NOMO-1 treated with dmso at 0.1 percent for 144 hours (cell line): ENCODE data around the gene WASF2.
"Not testable (repeated sequence)": the region's sequence is repeated elsewhere in the genome, so short reads cannot be mapped to it uniquely, and the experiment has no call there.

ENCODE experiments used
- DNase-seq: peaks from one replicate; lab custom pipeline; 2025; ENCODE audit not compliant: unreplicated experiment; lab: John Stamatoyannopoulos, UW

Gene WASF2

GRCh38 chr1:27521861-27522431 lies 32.0 kb upstream of the WASF2 start:
- no peak for DNase-seq

- DNase-seq = no peak
Measured at GRCh38 chr1:27521336-27521831, 31.4 kb upstream of the WASF2 start.

- no peak for DNase-seq
Measured at GRCh38 chr1:27520651-27521050, 30.7 kb upstream of the WASF2 start.

DNA sequence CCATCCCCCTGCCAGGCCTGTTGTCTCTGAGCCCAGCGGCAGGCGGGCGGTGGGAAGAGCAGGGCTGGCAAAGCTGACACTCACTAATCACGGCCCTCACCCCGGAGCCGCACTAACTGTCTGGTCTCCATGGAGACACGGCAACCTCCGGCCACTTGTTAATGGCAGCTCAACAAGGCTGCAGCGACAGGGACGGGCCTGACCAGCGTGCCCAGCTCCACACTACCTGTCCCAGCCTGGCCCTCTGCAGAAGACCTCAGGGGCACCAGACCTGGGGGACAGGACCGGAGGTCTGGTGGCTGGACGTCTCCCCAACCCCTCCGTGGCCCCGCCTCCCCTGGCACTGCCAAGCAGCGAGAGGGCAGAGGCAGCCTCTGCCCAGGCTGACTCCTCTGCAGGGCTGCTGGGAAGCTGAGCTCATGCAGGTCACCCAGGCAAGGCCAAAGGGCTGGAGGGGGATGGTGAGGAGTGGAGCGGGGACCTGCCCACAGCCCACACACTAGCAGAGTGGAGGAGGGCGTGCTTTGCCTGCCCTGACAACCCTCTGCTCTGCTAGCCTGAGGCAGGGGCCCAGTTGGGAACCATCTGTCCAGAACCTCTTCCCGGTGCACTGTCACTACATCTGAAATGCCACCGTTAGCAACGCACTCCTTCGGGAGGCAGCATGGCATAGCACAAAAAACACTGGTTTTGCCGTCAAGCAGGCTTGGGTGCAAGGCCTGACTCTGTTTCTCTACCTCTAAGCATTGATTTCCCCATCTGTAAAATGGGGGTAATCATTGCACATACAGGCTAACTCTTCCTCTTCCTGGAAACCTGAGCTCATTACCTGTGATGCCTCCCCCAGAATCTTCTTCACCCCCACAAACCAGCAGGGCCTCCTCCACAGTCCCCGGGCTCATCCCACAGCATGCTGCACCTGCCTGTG lies 29.6 kb upstream of the WASF2 start:
- DNase-seq = no peak

DNA sequence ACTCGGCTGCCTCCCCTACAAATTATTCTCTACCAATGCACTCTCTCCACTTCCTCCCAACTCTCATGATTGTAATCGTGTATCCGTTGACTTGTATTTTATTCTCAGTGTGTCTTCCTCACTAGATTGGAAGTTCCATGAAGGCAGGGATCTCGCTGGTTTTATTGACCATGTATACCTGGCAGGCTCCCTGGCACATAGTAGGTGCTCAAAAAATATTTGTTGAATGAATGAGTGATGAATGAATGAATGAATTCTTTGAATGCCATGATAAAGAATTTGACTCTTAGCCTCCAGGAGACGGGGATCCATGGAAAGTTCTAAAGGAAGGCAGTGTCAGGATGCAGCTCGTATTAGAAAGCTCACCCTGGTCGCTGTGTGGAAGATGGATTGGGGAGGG lies 28.8 kb upstream of the WASF2 start:
- no peak for DNase-seq

GRCh38 chr1:27517907-27518718 lies 28.1 kb upstream of the WASF2 start:
- DNase-seq = no peak

- no peak for DNase-seq
Measured at GRCh38 chr1:27517301-27517700, 27.3 kb upstream of the WASF2 start.

DNA sequence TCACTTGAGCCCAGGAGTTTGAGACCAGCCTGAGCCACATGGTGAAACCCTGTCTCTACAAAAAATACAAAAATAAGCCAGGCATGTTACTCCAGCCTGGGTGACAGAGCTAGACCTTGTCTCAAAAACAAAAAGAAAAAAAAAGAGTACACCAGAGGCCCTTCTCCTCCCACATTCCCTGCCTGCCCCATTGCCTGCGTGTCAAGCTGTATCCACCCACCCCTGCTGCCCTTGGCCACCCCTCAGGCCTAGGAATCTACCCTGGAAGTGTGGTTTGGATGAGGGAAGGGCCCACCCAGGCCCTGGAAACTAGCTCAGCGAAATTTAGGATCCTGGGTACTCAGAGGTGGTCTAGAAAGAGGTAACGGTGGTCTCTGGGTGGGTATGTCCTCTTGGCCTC lies 25.7 kb upstream of the WASF2 start:
- DNase-seq = no peak

GRCh38 chr1:27513958-27514357 lies 24.0 kb upstream of the WASF2 start:
- DNase-seq = no peak

DNA sequence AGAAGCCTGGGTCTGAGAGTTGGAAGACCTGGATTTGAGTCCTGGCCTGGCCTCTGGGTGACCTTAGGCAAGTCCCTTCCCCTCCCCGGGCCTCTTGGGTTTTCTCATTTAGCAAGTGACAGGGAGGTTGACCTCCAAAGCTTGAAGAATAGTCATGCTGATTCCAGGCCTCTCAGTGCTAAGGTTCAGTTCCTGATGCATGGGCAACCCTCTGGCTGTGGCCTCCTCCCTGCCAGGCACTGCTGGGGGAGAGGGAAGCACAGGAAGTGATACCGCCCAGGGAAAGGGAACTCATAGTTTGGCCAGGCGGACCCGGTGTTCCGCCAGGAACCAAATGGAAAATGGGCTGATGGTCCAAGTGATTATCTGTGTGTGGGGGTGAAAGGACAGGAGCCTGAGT lies 23.6 kb upstream of the WASF2 start:
- no peak for DNase-seq

DNA sequence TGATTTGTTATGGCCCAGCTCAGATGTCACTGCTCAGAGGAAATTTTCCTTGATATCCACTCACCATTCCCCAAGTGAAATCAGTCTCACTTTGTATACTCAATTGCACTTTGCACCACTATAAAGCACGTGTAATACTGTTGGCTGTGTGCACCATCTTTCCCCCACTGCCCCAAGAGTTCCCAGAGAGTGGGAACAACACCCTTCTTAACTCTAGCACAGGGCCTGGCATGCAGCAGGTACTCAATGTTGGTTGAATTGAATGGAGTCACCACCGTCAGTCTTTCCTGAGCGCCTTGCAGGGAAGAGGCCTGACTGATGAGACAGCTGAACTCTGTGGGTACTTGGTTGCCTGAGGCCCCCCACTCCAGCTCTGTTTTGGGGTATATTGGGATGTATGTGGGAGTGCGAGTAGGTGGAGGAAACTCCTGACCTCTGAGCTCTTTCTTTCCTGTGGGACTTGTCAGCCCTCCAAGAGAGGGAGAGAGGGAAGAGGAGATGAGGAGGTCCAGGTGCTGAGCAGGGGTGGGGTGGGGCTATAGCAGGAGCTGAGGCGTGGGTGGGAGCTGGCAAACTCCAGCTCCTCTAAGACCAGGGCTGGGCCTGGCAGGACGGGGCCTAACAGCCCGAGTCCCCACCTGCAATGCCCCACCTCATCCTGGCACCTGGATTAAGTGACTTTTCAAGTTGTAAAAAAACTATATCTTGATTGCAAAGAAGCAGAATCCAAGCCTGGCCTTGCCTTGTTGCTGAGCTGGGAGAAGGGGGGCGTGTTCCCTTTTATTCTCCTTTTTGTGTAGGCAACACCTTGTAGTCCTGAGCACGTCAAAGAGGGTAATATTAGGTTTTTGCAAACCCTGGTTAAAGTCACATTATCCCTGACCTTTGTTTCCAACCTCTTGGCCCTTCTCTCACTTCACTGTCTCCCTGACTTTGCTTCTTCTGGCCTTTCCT lies 19.4 kb upstream of the WASF2 start:
- DNase-seq = no peak

GRCh38 chr1:27507960-27508665 lies 18.1 kb upstream of the WASF2 start:
- no peak for DNase-seq

DNA sequence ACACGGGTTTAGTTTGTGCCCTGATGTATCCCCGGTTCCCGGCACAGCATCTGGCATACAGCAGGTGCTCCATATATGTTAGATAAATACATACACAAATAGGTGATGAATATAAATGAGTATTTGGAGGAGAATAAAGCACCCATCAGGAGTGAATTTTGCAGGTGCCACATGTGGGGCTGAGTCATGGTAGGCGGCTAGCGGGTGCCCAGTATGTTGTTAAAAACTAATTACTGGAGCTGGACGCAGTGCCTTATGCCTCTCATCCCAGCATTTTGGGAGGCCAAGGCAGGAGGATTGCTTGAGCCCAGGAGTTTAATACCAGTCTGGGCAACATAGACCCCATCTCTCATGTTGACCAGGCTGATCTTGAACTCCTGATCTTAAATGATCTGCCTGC lies 16.7 kb upstream of the WASF2 start:
- DNase-seq = no peak

DNA sequence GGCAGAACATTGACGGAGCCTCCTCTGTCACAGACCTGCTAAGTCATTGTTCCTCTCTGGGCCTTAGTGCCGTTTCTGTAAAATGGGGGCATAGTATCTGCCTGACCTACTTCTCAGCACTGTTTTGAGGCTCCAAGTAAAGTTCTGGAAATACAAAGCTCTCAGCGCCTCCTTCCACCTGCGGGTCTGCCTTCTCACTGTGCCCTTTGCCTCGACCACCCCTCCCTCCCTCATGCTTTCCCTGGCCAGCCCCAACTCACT lies 15.4 kb upstream of the WASF2 start:
- no peak for DNase-seq

GRCh38 chr1:27504588-27505419 lies 14.8 kb upstream of the WASF2 start:
- no peak for DNase-seq

- DNase-seq = no peak
Measured at GRCh38 chr1:27503844-27504587, 14.0 kb upstream of the WASF2 start.

DNA sequence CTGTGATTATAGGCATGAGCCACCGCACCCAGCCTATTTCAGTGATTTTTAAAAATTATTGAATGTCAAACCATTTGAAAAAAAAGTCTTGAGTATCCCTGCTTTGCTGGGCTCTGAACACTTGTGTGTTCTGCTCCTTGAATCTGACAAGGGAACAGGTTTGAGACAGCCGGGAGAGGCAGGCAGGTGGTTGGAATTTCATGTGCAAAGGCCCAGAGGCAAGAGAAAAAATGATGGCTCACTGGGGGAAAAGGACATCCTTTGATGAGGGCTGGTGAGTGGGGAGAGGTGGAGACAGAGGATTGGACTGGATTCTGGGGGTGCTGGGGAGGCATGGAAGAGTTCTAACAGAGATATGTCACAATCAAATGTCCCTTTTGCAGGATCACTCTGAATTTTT lies 13.1 kb upstream of the WASF2 start:
- DNase-seq = no peak

GRCh38 chr1:27501159-27501558 lies 11.2 kb upstream of the WASF2 start:
- not testable (repeated sequence) for DNase-seq

GRCh38 chr1:27499142-27499541 lies 9.2 kb upstream of the WASF2 start:
- no peak for DNase-seq
